K562 (cell line): Measurements from ENCODE around the gene USP44. TPM values are rescaled to one million over a fixed set of nuclear protein-coding genes. Genes with fewer than 3 reads are reported as not detected.

ENCODE experiments used
- BHLHE40 ChIP-seq: IDR thresholded peaks from 2 replicates; pipeline ENCODE4 v1.6.1; 2011; ENCODE audit warnings: low read length, improper control_type of control experiment
- EP300 ChIP-seq: IDR thresholded peaks from 2 replicates; pipeline ENCODE4 v1.6.1; 2012; ENCODE audit warnings: low read length, improper control_type of control experiment
- ESRRA ChIP-seq: fragments of 450-650 bp; IDR thresholded peaks from 2 replicates; pipeline ENCODE4 v1.6.1; 2014; ENCODE audit warnings: low read depth, mild to moderate bottlenecking, moderate library complexity, borderline replicate concordance
- ETS1 ChIP-seq: conservative IDR thresholded peaks from 2 replicates; pipeline ENCODE4 v1.6.1; 2011; ENCODE audit warnings: low read depth, mild to moderate bottlenecking, low read length; ENCODE audit not compliant: control insufficient read depth
- ETS2 ChIP-seq: IDR thresholded peaks from 2 replicates; pipeline ENCODE4 v1.6.1; 2016; ENCODE audit warnings: borderline replicate concordance, missing genetic modification characterization, mild to moderate bottlenecking, moderate library complexity, missing compliant biosample characterization; ENCODE audit not compliant: poor library complexity, severe bottlenecking
- FIP1L1 ChIP-seq: fragments of 200-400 bp; formaldehyde crosslinking; IDR thresholded peaks from 2 replicates; pipeline ENCODE4 v1.6.1; 2018; ENCODE audit warnings: mild to moderate bottlenecking, low read depth, low read length; ENCODE audit not compliant: poor library complexity, severe bottlenecking
- GATAD2A ChIP-seq: fragments of 450-650 bp; IDR thresholded peaks from 2 replicates; pipeline ENCODE4 v1.6.1; 2017
- RBM17 ChIP-seq: fragments of 200-400 bp; formaldehyde crosslinking; IDR thresholded peaks from 2 replicates; pipeline ENCODE4 v1.6.1; 2017; ENCODE audit warnings: low read depth, mild to moderate bottlenecking, low read length, borderline replicate concordance
- SIX5 ChIP-seq, 2 experiments: IDR thresholded peaks; 2 replicates each; pipeline ENCODE4 v1.6.1; 2011; ENCODE audit warnings: low read length in 2 of 2, borderline replicate concordance in 1 of 2, low read depth in 1 of 2, mild to moderate bottlenecking in 1 of 2, moderate library complexity in 1 of 2; ENCODE audit not compliant: insufficient read depth in 1 of 2
- SOX6 ChIP-seq: fragments of 450-650 bp; IDR thresholded peaks from 2 replicates; pipeline ENCODE4 v1.6.1; 2014; ENCODE audit warnings: mild to moderate bottlenecking
- TAL1 ChIP-seq: fragments of 450-650 bp; IDR thresholded peaks from 2 replicates; pipeline ENCODE4 v1.6.1; 2016; ENCODE audit warnings: mild to moderate bottlenecking
- TCF3 ChIP-seq: sonication (generic); formaldehyde crosslinking; IDR thresholded peaks from 2 replicates; pipeline ENCODE4 v1.4.0; 2020; ENCODE audit warnings: mild to moderate bottlenecking, missing genetic modification reagents
- TSC22D4 ChIP-seq: fragments of 450-650 bp; IDR thresholded peaks from 2 replicates; pipeline ENCODE4 v1.6.1; 2016; ENCODE audit warnings: missing genetic modification characterization, missing biosample characterization, control low read depth
- XRCC3 ChIP-seq: fragments of 450-650 bp; IDR thresholded peaks from 2 replicates; pipeline ENCODE4 v1.6.1; 2017; ENCODE audit warnings: mild to moderate bottlenecking, moderate library complexity
- ZNF518B ChIP-seq: fragments of 250-450 bp; sonication (Bioruptor Pico); IDR thresholded peaks from 2 replicates; pipeline ENCODE4 v1.5.0; 2021; ENCODE audit warnings: mild to moderate bottlenecking, moderate library complexity
- ZNF586 ChIP-seq: fragments of 450-650 bp; formaldehyde crosslinking; conservative IDR thresholded peaks from 2 replicates; pipeline ENCODE4 v1.4.0; 2020; ENCODE audit warnings: mild to moderate bottlenecking, moderate library complexity
- ZNF699 ChIP-seq: fragments of 250-450 bp; sonication (Bioruptor Pico); IDR thresholded peaks from 2 replicates; pipeline ENCODE4 v1.8.0; 2021; ENCODE audit warnings: mild to moderate bottlenecking, moderate library complexity; ENCODE audit not compliant: insufficient replicate concordance
- polyA plus RNA-seq, 8 experiments: library from polyadenylated mRNA; depleted of rRNA in 4 of 8; stranded (reverse) in 5 of 8; unstranded in 3 of 8; fragments of >200 nt; fragmentation: Nextera tagmentation in 2 of 8; fragmentation: Illumina TruSeq in 1 of 8; extraction: Ambion mirVana in 2 of 8; extraction: Trizol in 1 of 8; gene quantifications; 2 replicates each; pipeline versions ENCODE4 v1.2.1 to v1.2.3, GENCODE V29; 2011 to 2014; ENCODE audit warnings: inconsistent platforms in 1 of 8, missing spikeins in 1 of 8
- total RNA-seq, 7 experiments: library from RNA; depleted of rRNA in 6 of 7; stranded (reverse); fragments of >200 nt in 6 of 7; fragmentation: Illumina TruSeq in 2 of 7; extraction: Trizol in 2 of 7; gene quantifications; 2 replicates each; pipeline versions ENCODE4 v1.2.1 to v1.2.3, GENCODE V29; 2011 to 2021; ENCODE audit warnings: low replicate concordance in 1 of 7
- TF ChIP-seq, protein P1 (sequence below): fragments of 450-650 bp; formaldehyde crosslinking; IDR thresholded peaks from 2 replicates; pipeline ENCODE4 v1.4.0; 2020; ENCODE audit warnings: mild to moderate bottlenecking, moderate library complexity
- TF ChIP-seq, protein P2 (sequence below): fragments of 450-650 bp; IDR thresholded peaks from 2 replicates; pipeline ENCODE4 v1.6.1; 2016; ENCODE audit warnings: low read depth, mild to moderate bottlenecking, moderate library complexity
- TF ChIP-seq, protein P3 (sequence below): sonication (generic); formaldehyde crosslinking; IDR thresholded peaks from 2 replicates; pipeline ENCODE4 v1.8.1; 2022; ENCODE audit warnings: missing genetic modification reagents

USP44 gene
- total and polyA plus RNA-seq, 9 of the 15 experiments (the other 6 are each of a cell fraction or from before 2014, with no cell fraction given): 2.1 to 5.7 (median 2.8) TPM

- TF ChIP-seq ZNF699 (CRISPR knock-in tag) (no peak), RBM17 (no peak), XRCC3 (no peak), SIX5 (IDR thresholded peaks at IDR 0.05; ENCODE audit: borderline replicate concordance in 1 of 2, insufficient read depth in 1 of 2, low read depth in 1 of 2, low read length in 2 of 2) (no peak), TCF3 (CRISPR knock-in tag) (peak; percentile 49), ZNF518B (CRISPR knock-in tag) (no peak), FIP1L1 (no peak), ETS1 (no peak), TAL1 (peak; percentile 70), TSC22D4 (tag) (no peak), ETS2 (tag) (no peak), ESRRA (peak; percentile 26; the same call in 1 of the 2 replicates), SOX6 (peak; percentile 81), EP300 (peak; percentile 88), BHLHE40 (peak; percentile 43; the same call in 1 of the 2 replicates), ZNF586 (no peak), GATAD2A (no peak)
- TF ChIP-seq, protein P1, sequence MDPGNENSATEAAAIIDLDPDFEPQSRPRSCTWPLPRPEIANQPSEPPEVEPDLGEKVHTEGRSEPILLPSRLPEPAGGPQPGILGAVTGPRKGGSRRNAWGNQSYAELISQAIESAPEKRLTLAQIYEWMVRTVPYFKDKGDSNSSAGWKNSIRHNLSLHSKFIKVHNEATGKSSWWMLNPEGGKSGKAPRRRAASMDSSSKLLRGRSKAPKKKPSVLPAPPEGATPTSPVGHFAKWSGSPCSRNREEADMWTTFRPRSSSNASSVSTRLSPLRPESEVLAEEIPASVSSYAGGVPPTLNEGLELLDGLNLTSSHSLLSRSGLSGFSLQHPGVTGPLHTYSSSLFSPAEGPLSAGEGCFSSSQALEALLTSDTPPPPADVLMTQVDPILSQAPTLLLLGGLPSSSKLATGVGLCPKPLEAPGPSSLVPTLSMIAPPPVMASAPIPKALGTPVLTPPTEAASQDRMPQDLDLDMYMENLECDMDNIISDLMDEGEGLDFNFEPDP (CRISPR knock-in tag): no peak
- TF ChIP-seq, protein P2, sequence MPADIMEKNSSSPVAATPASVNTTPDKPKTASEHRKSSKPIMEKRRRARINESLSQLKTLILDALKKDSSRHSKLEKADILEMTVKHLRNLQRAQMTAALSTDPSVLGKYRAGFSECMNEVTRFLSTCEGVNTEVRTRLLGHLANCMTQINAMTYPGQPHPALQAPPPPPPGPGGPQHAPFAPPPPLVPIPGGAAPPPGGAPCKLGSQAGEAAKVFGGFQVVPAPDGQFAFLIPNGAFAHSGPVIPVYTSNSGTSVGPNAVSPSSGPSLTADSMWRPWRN: 0 out of 2 replicates have a peak, but pooled peaks have one; percentile 61
- TF ChIP-seq, protein P3, sequence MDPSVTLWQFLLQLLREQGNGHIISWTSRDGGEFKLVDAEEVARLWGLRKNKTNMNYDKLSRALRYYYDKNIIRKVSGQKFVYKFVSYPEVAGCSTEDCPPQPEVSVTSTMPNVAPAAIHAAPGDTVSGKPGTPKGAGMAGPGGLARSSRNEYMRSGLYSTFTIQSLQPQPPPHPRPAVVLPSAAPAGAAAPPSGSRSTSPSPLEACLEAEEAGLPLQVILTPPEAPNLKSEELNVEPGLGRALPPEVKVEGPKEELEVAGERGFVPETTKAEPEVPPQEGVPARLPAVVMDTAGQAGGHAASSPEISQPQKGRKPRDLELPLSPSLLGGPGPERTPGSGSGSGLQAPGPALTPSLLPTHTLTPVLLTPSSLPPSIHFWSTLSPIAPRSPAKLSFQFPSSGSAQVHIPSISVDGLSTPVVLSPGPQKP (CRISPR knock-in tag): no peak
Measured at GRCh38 chr12:95554532-95555071, 3.3 kb upstream of the USP44 start (continued).
